Naive thymus-derived CD4-positive, alpha-beta T cell (primary cell): Measurements from ENCODE around the gene SYT17. TPM values are rescaled to one million over a fixed set of nuclear protein-coding genes. Genes with fewer than 3 reads are reported as not detected.

Experiments
- ATAC-seq: fragments of 150-1000 bp; cut with Tn5 transposase; 2 replicates; pipeline ENCODE4 v1.10.0; 2021; ENCODE audit warnings: mild to moderate bottlenecking, moderate library complexity
- CTCF ChIA-PET: fragments of 350-600 bp; sonication (Branson Sonifier 250); formaldehyde crosslinking; loops from one replicate; lab custom pipeline; 2021; ENCODE audit warnings: antibody characterized with exemption; lab: Charles Lee
- POLR2A ChIA-PET: fragments of 350-600 bp; sonication (Branson Sonifier 250); formaldehyde crosslinking; loops from one replicate; lab custom pipeline; 2021; ENCODE audit warnings: antibody characterized with exemption, inconsistent platforms; lab: Charles Lee
- DNase-seq, 9 donors: peaks; one replicate each; pipeline versions ENCODE4 v3.0.0 to v3.0.0-alpha.2; 2020 to 2022; ENCODE audit warnings: mixed read lengths in 1 of 9
- H3K27ac ChIP-seq: one replicate; pipeline ENCODE4 v1.7.0; 2013; ENCODE audit warnings: mild to moderate bottlenecking, low read depth, low read length, moderate library complexity
- H3K27me3 ChIP-seq, 2 donors: one replicate each; pipeline ENCODE4 v1.7.0; 2013; ENCODE audit warnings: low read length in 2 of 2, mild to moderate bottlenecking in 2 of 2, moderate library complexity in 2 of 2; ENCODE audit not compliant: control insufficient read depth in 2 of 2, insufficient read depth in 2 of 2
- H3K36me3 ChIP-seq, 3 experiments: 1 replicate in 2 of 3; 2 replicates in 1 of 3; pipeline ENCODE4 v1.7.0; 2013; ENCODE audit warnings: low read length in 3 of 3, mild to moderate bottlenecking in 3 of 3, moderate library complexity in 1 of 3; ENCODE audit not compliant: insufficient read depth in 3 of 3, control insufficient read depth in 2 of 3
- H3K4me1 ChIP-seq, 2 donors: one replicate each; pipeline ENCODE4 v1.7.0; 2013; ENCODE audit warnings: low read length in 2 of 2, mild to moderate bottlenecking in 2 of 2, moderate library complexity in 1 of 2; ENCODE audit not compliant: control insufficient read depth in 2 of 2, insufficient read depth in 2 of 2
- H3K4me3 ChIP-seq: 2 replicates; pipeline ENCODE4 v1.7.0; 2013; ENCODE audit warnings: mild to moderate bottlenecking, low read length
- H3K9me3 ChIP-seq, 3 experiments: 1 replicate in 2 of 3; 2 replicates in 1 of 3; pipeline ENCODE4 v1.7.0; 2013; ENCODE audit warnings: low read length in 3 of 3; ENCODE audit not compliant: control insufficient read depth in 2 of 3
- H3K27ac Mint-ChIP-seq, 9 donors: one replicate each; pipeline ENCODE4 v1.8.0; 2020 to 2022; ENCODE audit warnings: mixed read lengths in 9 of 9, mild to moderate bottlenecking in 8 of 9, moderate library complexity in 5 of 9, inconsistent platforms in 2 of 9
- H3K27me3 Mint-ChIP-seq, 5 donors: one replicate each; pipeline ENCODE4 v1.8.0; 2021 to 2022; ENCODE audit warnings: mixed read lengths in 5 of 5, mild to moderate bottlenecking in 1 of 5
- H3K36me3 Mint-ChIP-seq, 5 donors: one replicate each; pipeline ENCODE4 v1.8.0; 2020 to 2022; ENCODE audit warnings: mixed read lengths in 5 of 5, mild to moderate bottlenecking in 3 of 5, inconsistent platforms in 1 of 5
- H3K4me1 Mint-ChIP-seq, 7 donors: one replicate each; pipeline ENCODE4 v1.8.0; 2020 to 2022; ENCODE audit warnings: mixed read lengths in 7 of 7, mild to moderate bottlenecking in 3 of 7, inconsistent platforms in 1 of 7
- H3K4me3 Mint-ChIP-seq, 10 donors: one replicate each; pipeline ENCODE4 v1.8.0; 2020 to 2022; ENCODE audit warnings: mild to moderate bottlenecking in 10 of 10, mixed read lengths in 10 of 10, moderate library complexity in 6 of 10, inconsistent platforms in 2 of 10
- H3K9me3 Mint-ChIP-seq, 11 donors: one replicate each; pipeline ENCODE4 v1.8.0; 2020 to 2022; ENCODE audit warnings: mixed read lengths in 11 of 11, mild to moderate bottlenecking in 4 of 11, inconsistent platforms in 1 of 11, moderate library complexity in 1 of 11
- intact Hi-C, 2 donors: fragments of 100-400 bp; cut with micrococcal nuclease; formaldehyde crosslinking; loops; one replicate each; pipeline ENCODE4 v1.15.1; 2023
- polyA plus RNA-seq, 2 donors: library from polyadenylated mRNA; unstranded; fragments of 300-500 nt; fragmentation: Illumina TruSeq; gene quantifications; one replicate each; pipeline ENCODE4 v1.2.3, GENCODE V29; 2021
- total RNA-seq, 6 experiments: library from RNA in 5 of 6; stranded (reverse) in 5 of 6; gene quantifications; 1 replicate in 5 of 6; 2 replicates in 1 of 6; pipeline ENCODE4 v1.2.3 and lab custom pipeline; 2021 to 2026

Gene SYT17
- total and polyA plus RNA-seq, 7 experiments from 2014 or later: 0.08 to 3.6 (median 0.24) TPM; not detected in 4

GRCh38 chr16:19172098-19172780 is 4.2 kb downstream of the SYT17 start:
- Mint-ChIP-seq H3K27me3 (peaks cover 23 to 34% (median 24%) of the 10 kb centered on the region in 5 donors), H3K9me3 (peaks cover 0 to 10% (median 0%) of the 10 kb centered on the region in 11 donors), H3K4me3 (no peak overlapping the region), H3K27ac (no peak overlapping the region), H3K36me3 (peaks cover 0 to 4% (median 0%) of the 10 kb centered on the region in 5 donors), H3K4me1 (peaks cover 0 to 8% (median 3%) of the 10 kb centered on the region in 7 donors)
- no peaks in the 10 kb centered on the region for H3K36me3 ChIP-seq
- intact Hi-C loops: no loop called here
- DNase-seq: no peak
- POLR2A ChIA-PET: no interaction called here
- H3K4me1 ChIP-seq: no peaks in the 10 kb centered on the region
- H3K9me3 ChIP-seq: no peaks in the 10 kb centered on the region
- no peaks in the 10 kb centered on the region for H3K27me3 ChIP-seq
- H3K27ac ChIP-seq: no peak overlapping the region
- CTCF ChIA-PET: no interaction called here
- no peak for ATAC-seq
- no peak overlapping the region for H3K4me3 ChIP-seq

GRCh38 chr16:19173059-19173458 is 5.0 kb downstream of the SYT17 start:
- DNase-seq: no peak
- Mint-ChIP-seq H3K4me3 (no peak overlapping the region), H3K4me1 (peaks cover 0 to 8% (median 3%) of the 10 kb centered on the region in 7 donors), H3K27me3 (peaks cover 20 to 34% (median 24%) of the 10 kb centered on the region in 5 donors), H3K9me3 (peaks cover 0 to 10% (median 0%) of the 10 kb centered on the region in 11 donors), H3K27ac (no peak overlapping the region), H3K36me3 (peaks cover 0 to 4% (median 0%) of the 10 kb centered on the region in 5 donors)
- CTCF ChIA-PET: no interaction called here
- no peaks in the 10 kb centered on the region for H3K9me3 ChIP-seq
- ATAC-seq: no peak
- no peak overlapping the region for H3K4me3 ChIP-seq
- no peaks in the 10 kb centered on the region for H3K27me3 ChIP-seq
- H3K4me1 ChIP-seq: no peaks in the 10 kb centered on the region
- intact Hi-C loops: no loop called here
- POLR2A ChIA-PET: no interaction called here
- H3K36me3 ChIP-seq: no peaks in the 10 kb centered on the region
- H3K27ac ChIP-seq: no peak overlapping the region

GRCh38 chr16:19173649-19174383 is 5.8 kb downstream of the SYT17 start:
- H3K27ac Mint-ChIP-seq: no peak overlapping the region
- intact Hi-C loops: no loop called here
- no peaks in the 10 kb centered on the region for H3K4me1 ChIP-seq
- H3K27me3 ChIP-seq: no peaks in the 10 kb centered on the region
- no peaks in the 10 kb centered on the region for H3K9me3 ChIP-seq
- ChIA-PET POLR2A (no interaction called here), CTCF (no interaction called here)
- no peak overlapping the region for H3K27ac ChIP-seq
- ATAC-seq (no peak), DNase-seq (no peak)
- H3K36me3 ChIP-seq: no peaks in the 10 kb centered on the region
- H3K4me3 ChIP-seq: no peak overlapping the region
- no peak overlapping the region for H3K4me3 Mint-ChIP-seq
- H3K36me3 Mint-ChIP-seq: peaks cover 0 to 4% (median 0%) of the 10 kb centered on the region in 5 donors
- peaks cover 20 to 34% (median 24%) of the 10 kb centered on the region in 5 donors for H3K27me3 Mint-ChIP-seq
- peaks cover 0 to 8% (median 3%) of the 10 kb centered on the region in 7 donors for H3K4me1 Mint-ChIP-seq
- H3K9me3 Mint-ChIP-seq: peaks cover 0 to 10% (median 0%) of the 10 kb centered on the region in 11 donors

- H3K27ac ChIP-seq: no peak overlapping the region
- H3K4me3 ChIP-seq: no peak overlapping the region
- intact Hi-C loops: no loop called here
- Mint-ChIP-seq H3K9me3 (peaks cover 0 to 10% (median 0%) of the 10 kb centered on the region in 11 donors), H3K4me3 (no peak overlapping the region), H3K4me1 (peaks cover 0 to 5% (median 2%) of the 10 kb centered on the region in 7 donors), H3K27ac (no peak overlapping the region), H3K27me3 (peaks cover 17 to 32% (median 22%) of the 10 kb centered on the region in 5 donors), H3K36me3 (peaks cover 0 to 2% (median 0%) of the 10 kb centered on the region in 5 donors)
- no peaks in the 10 kb centered on the region for H3K4me1 ChIP-seq
- ChIA-PET POLR2A (no interaction called here), CTCF (no interaction called here)
- H3K27me3 ChIP-seq: no peaks in the 10 kb centered on the region
- DNase-seq (no peak), ATAC-seq (no peak)
- no peaks in the 10 kb centered on the region for H3K9me3 ChIP-seq
- no peaks in the 10 kb centered on the region for H3K36me3 ChIP-seq
Observed at GRCh38 chr16:19174478-19174877, 6.4 kb downstream of the SYT17 start.

- DNase-seq: no peak
- H3K9me3 Mint-ChIP-seq: peaks cover 0 to 10% (median 0%) of the 10 kb centered on the region in 11 donors
- H3K27me3 Mint-ChIP-seq: peaks cover 6 to 32% (median 21%) of the 10 kb centered on the region in 5 donors
- CTCF ChIA-PET: no interaction called here
- no peak overlapping the region for H3K27ac Mint-ChIP-seq
- intact Hi-C loops: no loop called here
- H3K36me3 ChIP-seq: no peaks in the 10 kb centered on the region
- H3K9me3 ChIP-seq: no peaks in the 10 kb centered on the region
- no peak overlapping the region for H3K4me3 Mint-ChIP-seq
- POLR2A ChIA-PET: no interaction called here
- ATAC-seq: no peak
- H3K27ac ChIP-seq: no peak overlapping the region
- H3K4me1 ChIP-seq: no peaks in the 10 kb centered on the region
- no peaks in the 10 kb centered on the region for H3K36me3 Mint-ChIP-seq
- no peak overlapping the region for H3K4me3 ChIP-seq
- H3K27me3 ChIP-seq: no peaks in the 10 kb centered on the region
- H3K4me1 Mint-ChIP-seq: no peaks in the 10 kb centered on the region
Observed at GRCh38 chr16:19175492-19176262, 7.6 kb downstream of the SYT17 start.

- Mint-ChIP-seq H3K36me3 (no peaks in the 10 kb centered on the region), H3K9me3 (peaks cover 0 to 10% (median 0%) of the 10 kb centered on the region in 11 donors), H3K27me3 (peaks cover 2 to 38% (median 26%) of the 10 kb centered on the region in 5 donors), H3K4me1 (no peaks in the 10 kb centered on the region), H3K27ac (no peak overlapping the region), H3K4me3 (no peak overlapping the region)
- no peak overlapping the region for H3K4me3 ChIP-seq
- no peaks in the 10 kb centered on the region for H3K36me3 ChIP-seq
- H3K9me3 ChIP-seq: no peaks in the 10 kb centered on the region
- ChIA-PET POLR2A (no interaction called here), CTCF (no interaction called here)
- H3K27ac ChIP-seq: no peak overlapping the region
- no peaks in the 10 kb centered on the region for H3K4me1 ChIP-seq
- DNase-seq (no peak), ATAC-seq (no peak)
- intact Hi-C loops: no loop called here
- no peaks in the 10 kb centered on the region for H3K27me3 ChIP-seq
Observed at GRCh38 chr16:19177111-19177739, 9.2 kb downstream of the SYT17 start.
